HG03159 (cell line): ENCODE data around the gene KRTAP5-7.

Experiments
- ATAC-seq: cut with Tn5 transposase; IDR thresholded peaks from one replicate; pipeline ENCODE4 v1.9.1; 2021; ENCODE audit warnings: mild to moderate bottlenecking, moderate library complexity; ENCODE audit not compliant: unreplicated experiment

Gene KRTAP5-7

GRCh38 chr11:71495286-71496230 lies 31.5 kb upstream of the KRTAP5-7 start:
- ATAC-seq, result no peak

GRCh38 chr11:71496421-71496820 lies 30.6 kb upstream of the KRTAP5-7 start:
- ATAC-seq, result no peak

- no peak for ATAC-seq
Observed at GRCh38 chr11:71498091-71498490, 29.0 kb upstream of the KRTAP5-7 start.

GRCh38 chr11:71499125-71499524 lies 27.9 kb upstream of the KRTAP5-7 start:
- ATAC-seq, result no peak

GRCh38 chr11:71499546-71499945 lies 27.5 kb upstream of the KRTAP5-7 start:
- ATAC-seq, result no peak

GRCh38 chr11:71500601-71501021 lies 26.5 kb upstream of the KRTAP5-7 start:
- no peak for ATAC-seq

GRCh38 chr11:71501071-71501985 lies 25.7 kb upstream of the KRTAP5-7 start:
- no peak for ATAC-seq

GRCh38 chr11:71502026-71502425 lies 25.0 kb upstream of the KRTAP5-7 start:
- no peak for ATAC-seq

- ATAC-seq, result no peak
Observed at GRCh38 chr11:71502871-71503435, 24.1 kb upstream of the KRTAP5-7 start.

GRCh38 chr11:71504531-71504930 lies 22.5 kb upstream of the KRTAP5-7 start:
- no peak for ATAC-seq

GRCh38 chr11:71505001-71505400 lies 22.1 kb upstream of the KRTAP5-7 start:
- ATAC-seq, result no peak

- no peak for ATAC-seq
Observed at GRCh38 chr11:71505781-71506180, 21.3 kb upstream of the KRTAP5-7 start.

- ATAC-seq, result no peak
Observed at GRCh38 chr11:71507102-71507501, 20.0 kb upstream of the KRTAP5-7 start.

- ATAC-seq, result no peak
Observed at GRCh38 chr11:71518506-71519471, 8.3 kb upstream of the KRTAP5-7 start.

- ATAC-seq, result no peak
Observed at GRCh38 chr11:71519546-71519945, 7.5 kb upstream of the KRTAP5-7 start.

- no peak for ATAC-seq
Observed at GRCh38 chr11:71525188-71525937, 1.7 kb upstream of the KRTAP5-7 start.

- no peak for ATAC-seq
Observed at GRCh38 chr11:71525938-71526495, 1.1 kb upstream of the KRTAP5-7 start.

GRCh38 chr11:71527576-71528210 lies 626 bp downstream of the KRTAP5-7 start:
- ATAC-seq, result no peak

GRCh38 chr11:71530602-71531001 lies 3.5 kb downstream of the KRTAP5-7 start:
- ATAC-seq, result no peak
